ENCODE data around the gene GPR158. TPM values are rescaled to one million over a fixed set of nuclear protein-coding genes. Genes with fewer than 3 reads are reported as not detected.

The GPR158 gene
- total RNA-seq, 1 experiment from 2014 or later = 0.07 TPM

GRCh38 chr10:25393621-25394020 lies 218.8 kb downstream of the GPR158 start:
- Histone ChIP-seq H3K36me3 (ENCODE audit: control insufficient read depth, insufficient read depth, low read length) (no peaks in the 10 kb centered on the region), H3K4me1 (no peaks in the 10 kb centered on the region), H3K9me3 (0 out of 2 replicates have a peak, but pooled peaks cover 7% of the 10 kb centered on the region), H3K27me3 (replicated peaks; ENCODE audit: control insufficient read depth, insufficient read depth, low read length) (no peaks in the 10 kb centered on the region), H3K4me3 (ENCODE audit: low read depth, low read length) (no peak overlapping the region)
- no peaks in the 10 kb centered on the region for H3K36me3 Mint-ChIP-seq (ENCODE audit: insufficient read depth, unreplicated experiment)
- peaks cover 10% of the 10 kb centered on the region for H3K9me3 Mint-ChIP-seq (ENCODE audit: unreplicated experiment)
- peaks cover under 1% of the 10 kb centered on the region for H3K27me3 Mint-ChIP-seq (ENCODE audit: insufficient read depth, unreplicated experiment)
- no peak overlapping the region for H3K4me3 Mint-ChIP-seq (ENCODE audit: unreplicated experiment)
- POLR2A ChIA-PET = no interaction called here
- no peak for TF ChIP-seq CTCF (IDR thresholded peaks at IDR 0.05; ENCODE audit: insufficient read depth in 1 of 2, low read depth in 1 of 2, low read length in 1 of 2, severe bottlenecking in 1 of 2, unreplicated experiment in 1 of 2)
- intact Hi-C loops (cut with micrococcal nuclease; ENCODE audit: unreplicated experiment) = no loop called here
- H3K27ac Mint-ChIP-seq (ENCODE audit: unreplicated experiment) = no peak overlapping the region
- no TSS peak for BruUV-seq (replicated peaks)
- CTCF ChIA-PET = no interaction called here
- H3K4me1 Mint-ChIP-seq (ENCODE audit: low read depth, unreplicated experiment) = no peaks in the 10 kb centered on the region
- DNase-seq = no peak

GRCh38 chr10:25398680-25399079 lies 223.9 kb downstream of the GPR158 start:
- H3K36me3 Mint-ChIP-seq (ENCODE audit: insufficient read depth, unreplicated experiment) = no peaks in the 10 kb centered on the region
- no peaks in the 10 kb centered on the region for H3K36me3 ChIP-seq (ENCODE audit: control insufficient read depth, insufficient read depth, low read length)
- H3K4me3 ChIP-seq (ENCODE audit: low read depth, low read length) = no peak overlapping the region
- H3K9me3 Mint-ChIP-seq (ENCODE audit: unreplicated experiment) = no peaks in the 10 kb centered on the region
- H3K4me1 Mint-ChIP-seq (ENCODE audit: low read depth, unreplicated experiment) = no peaks in the 10 kb centered on the region
- no TSS peak for BruUV-seq (replicated peaks)
- no peaks in the 10 kb centered on the region; the same call in 1 of the 2 replicates for H3K27me3 ChIP-seq (replicated peaks; ENCODE audit: control insufficient read depth, insufficient read depth, low read length)
- ChIA-PET POLR2A (no interaction called here), CTCF (no interaction called here)
- H3K4me3 Mint-ChIP-seq (ENCODE audit: unreplicated experiment) = no peak overlapping the region
- H3K4me1 ChIP-seq = no peaks in the 10 kb centered on the region
- H3K9me3 ChIP-seq = no peaks in the 10 kb centered on the region
- DNase-seq = no peak
- H3K27ac Mint-ChIP-seq (ENCODE audit: unreplicated experiment) = no peak overlapping the region
- intact Hi-C loops (cut with micrococcal nuclease; ENCODE audit: unreplicated experiment) = no loop called here
- H3K27me3 Mint-ChIP-seq (ENCODE audit: insufficient read depth, unreplicated experiment) = peaks cover 11% of the 10 kb centered on the region
- TF ChIP-seq CTCF (IDR thresholded peaks at IDR 0.05; ENCODE audit: insufficient read depth in 1 of 2, low read depth in 1 of 2, low read length in 1 of 2, severe bottlenecking in 1 of 2, unreplicated experiment in 1 of 2) = no peak

- no peaks in the 10 kb centered on the region for H3K36me3 ChIP-seq (ENCODE audit: control insufficient read depth, insufficient read depth, low read length)
- H3K4me1 Mint-ChIP-seq (ENCODE audit: low read depth, unreplicated experiment) = no peaks in the 10 kb centered on the region
- intact Hi-C loops (cut with micrococcal nuclease; ENCODE audit: unreplicated experiment) = no loop called here
- no peak overlapping the region for H3K27ac Mint-ChIP-seq (ENCODE audit: unreplicated experiment)
- BruUV-seq (replicated peaks) = no TSS peak
- peaks cover 12% of the 10 kb centered on the region for H3K27me3 Mint-ChIP-seq (ENCODE audit: insufficient read depth, unreplicated experiment)
- H3K27me3 ChIP-seq (replicated peaks; ENCODE audit: control insufficient read depth, insufficient read depth, low read length) = no peaks in the 10 kb centered on the region; the same call in 1 of the 2 replicates
- H3K9me3 ChIP-seq = no peaks in the 10 kb centered on the region
- POLR2A ChIA-PET = no interaction called here
- DNase-seq = no peak
- H3K4me3 Mint-ChIP-seq (ENCODE audit: unreplicated experiment) = no peak overlapping the region
- no peaks in the 10 kb centered on the region for H3K9me3 Mint-ChIP-seq (ENCODE audit: unreplicated experiment)
- CTCF ChIA-PET = no interaction called here
- H3K4me1 ChIP-seq = no peaks in the 10 kb centered on the region
- H3K36me3 Mint-ChIP-seq (ENCODE audit: insufficient read depth, unreplicated experiment) = no peaks in the 10 kb centered on the region
- TF ChIP-seq CTCF (IDR thresholded peaks at IDR 0.05; ENCODE audit: insufficient read depth in 1 of 2, low read depth in 1 of 2, low read length in 1 of 2, severe bottlenecking in 1 of 2, unreplicated experiment in 1 of 2) = no peak
- H3K4me3 ChIP-seq (ENCODE audit: low read depth, low read length) = no peak overlapping the region
Observed at GRCh38 chr10:25405871-25406270, 231.1 kb downstream of the GPR158 start.

Data from Caco-2 (cell line).